ENCODE data around the gene NF1.
"Not testable (repeated sequence)": the region's sequence is repeated elsewhere in the genome, so short reads cannot be mapped to it uniquely, and the experiment has no call there.

Gene NF1

GRCh38 chr17:31281061-31281460, 186.3 kb downstream of the NF1 start:
- Mint-ChIP-seq H3K27ac (no peak overlapping the region), H3K36me3 (peaks cover 4% of the 10 kb centered on the region), H3K4me3 (no peak overlapping the region), H3K27me3 (no peaks in the 10 kb centered on the region), H3K4me1 (no peaks in the 10 kb centered on the region), H3K9me3 (no peaks in the 10 kb centered on the region)
- DNase-seq, result no peak
- CTCF ChIA-PET, result interaction anchor here (1.2 kb wide), 1 partner anchor 92 kb away, joined by 5 read pairs; no protein-coding TSS in a partner anchor

- no peak overlapping the region for H3K27ac Mint-ChIP-seq
- H3K4me3 Mint-ChIP-seq, result no peak overlapping the region
- no peak for DNase-seq
- H3K4me1 Mint-ChIP-seq, result peaks cover 9% of the 10 kb centered on the region
- no peaks in the 10 kb centered on the region for H3K27me3 Mint-ChIP-seq
- CTCF ChIA-PET, result interaction anchor here (0.7 kb wide), 1 partner anchor 233 kb away, joined by 3 read pairs; no protein-coding TSS in a partner anchor
- H3K9me3 Mint-ChIP-seq, result no peaks in the 10 kb centered on the region
- peaks cover 7% of the 10 kb centered on the region for H3K36me3 Mint-ChIP-seq
Measured at GRCh38 chr17:31283841-31284240, 189.1 kb downstream of the NF1 start.

- CTCF ChIA-PET, result interaction anchor here (0.6 kb wide), 1 partner anchor 69 kb away, joined by 4 read pairs; no protein-coding TSS in a partner anchor
- Mint-ChIP-seq H3K36me3 (peaks cover 7% of the 10 kb centered on the region), H3K27ac (no peak overlapping the region), H3K9me3 (no peaks in the 10 kb centered on the region), H3K4me3 (no peak overlapping the region), H3K27me3 (no peaks in the 10 kb centered on the region), H3K4me1 (peaks cover 16% of the 10 kb centered on the region)
- no peak for DNase-seq
Measured at GRCh38 chr17:31286587-31286986, 191.8 kb downstream of the NF1 start.

- DNase-seq, H3K4me3 Mint-ChIP-seq, CTCF ChIA-PET, H3K36me3 Mint-ChIP-seq, H3K27me3 Mint-ChIP-seq, H3K9me3 Mint-ChIP-seq, H3K27ac Mint-ChIP-seq: not testable (repeated sequence)
- H3K4me1 Mint-ChIP-seq, result peaks cover 16% of the 10 kb centered on the region
Measured at GRCh38 chr17:31287932-31288331, 193.2 kb downstream of the NF1 start.

- H3K36me3 Mint-ChIP-seq, result peaks cover 5% of the 10 kb centered on the region
- H3K27me3 Mint-ChIP-seq, result no peaks in the 10 kb centered on the region
- no peaks in the 10 kb centered on the region for H3K9me3 Mint-ChIP-seq
- no peak overlapping the region for H3K4me3 Mint-ChIP-seq
- H3K4me1 Mint-ChIP-seq, result peaks cover 16% of the 10 kb centered on the region
- CTCF ChIA-PET, result interaction anchor here (0.9 kb wide), 1 partner anchor 39 kb away, joined by 3 read pairs; no protein-coding TSS in a partner anchor
- no peak overlapping the region for H3K27ac Mint-ChIP-seq
- DNase-seq, result no peak
Measured at GRCh38 chr17:31289790-31290189, 195.0 kb downstream of the NF1 start.

DNA sequence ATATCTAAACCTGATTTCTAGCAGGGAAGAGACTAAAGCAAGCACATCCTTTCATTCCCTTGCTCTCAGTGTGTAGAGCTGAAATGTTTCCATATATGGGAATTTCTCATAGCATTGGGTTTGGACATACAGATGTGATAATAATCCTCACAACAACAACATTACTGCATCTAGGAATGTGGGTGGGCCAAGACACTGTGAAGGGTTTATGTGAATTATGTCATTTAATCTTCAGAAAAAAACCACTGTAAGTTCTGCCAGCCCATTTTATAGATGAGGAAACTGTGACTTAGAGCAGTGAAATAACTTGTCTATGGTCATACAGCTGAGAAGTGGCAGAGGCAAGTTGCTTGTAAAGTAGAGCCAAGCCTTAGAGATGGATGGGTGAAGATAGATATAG, 197.0 kb downstream of the NF1 start:
- Mint-ChIP-seq H3K4me3 (no peak overlapping the region), H3K4me1 (peaks cover 18% of the 10 kb centered on the region), H3K36me3 (peaks cover 5% of the 10 kb centered on the region), H3K9me3 (no peaks in the 10 kb centered on the region), H3K27ac (no peak overlapping the region), H3K27me3 (no peaks in the 10 kb centered on the region)
- no peak for DNase-seq
- CTCF ChIA-PET, result no interaction called here

DNA sequence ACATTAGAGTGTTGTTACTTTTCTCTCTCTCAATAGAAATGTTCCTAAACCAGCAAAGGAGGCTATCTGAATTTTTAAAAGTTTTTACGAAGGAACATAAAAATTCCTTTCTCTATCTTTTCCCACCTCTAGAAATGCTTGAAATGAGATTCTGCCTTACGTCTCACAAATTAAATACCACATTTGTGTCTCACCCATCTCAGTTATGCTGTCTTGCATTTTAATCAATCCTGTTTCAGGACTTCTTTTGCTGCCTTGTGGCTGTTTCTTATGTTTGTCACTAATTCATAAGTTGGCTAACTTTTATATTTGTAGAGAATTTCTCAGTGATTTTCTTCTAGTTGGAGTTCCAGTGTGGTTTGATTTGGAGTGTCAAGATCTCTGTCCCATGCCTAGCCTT, 198.8 kb downstream of the NF1 start:
- Mint-ChIP-seq H3K27ac (no peak overlapping the region), H3K4me1 (peaks cover 9% of the 10 kb centered on the region), H3K36me3 (no peaks in the 10 kb centered on the region), H3K9me3 (no peaks in the 10 kb centered on the region), H3K27me3 (no peaks in the 10 kb centered on the region), H3K4me3 (no peak overlapping the region)
- no peak for DNase-seq
- CTCF ChIA-PET, result no interaction called here

DNA sequence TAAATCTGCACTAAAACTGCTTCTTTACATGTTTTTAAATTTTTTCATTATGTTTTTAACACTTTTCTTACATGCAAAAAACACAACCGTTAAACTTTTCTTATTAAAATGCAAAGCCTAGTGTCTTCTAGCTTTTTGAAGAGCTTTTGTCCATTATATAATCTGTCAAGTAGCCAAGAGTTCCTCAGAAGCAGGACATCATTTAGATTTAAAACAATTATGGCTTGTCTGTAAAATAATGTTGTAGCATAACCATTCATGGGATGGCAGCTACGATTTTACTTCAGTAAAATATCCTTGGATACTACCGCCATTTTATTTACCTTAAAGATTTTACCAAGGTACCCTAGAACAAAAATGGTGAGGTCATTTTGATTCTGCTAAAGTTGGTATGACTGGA, 199.5 kb downstream of the NF1 start:
- H3K9me3 Mint-ChIP-seq, result no peaks in the 10 kb centered on the region
- H3K4me1 Mint-ChIP-seq, result peaks cover 8% of the 10 kb centered on the region
- no peak overlapping the region for H3K27ac Mint-ChIP-seq
- no peaks in the 10 kb centered on the region for H3K36me3 Mint-ChIP-seq
- no peak for DNase-seq
- CTCF ChIA-PET, result no interaction called here
- no peak overlapping the region for H3K4me3 Mint-ChIP-seq
- no peaks in the 10 kb centered on the region for H3K27me3 Mint-ChIP-seq

DNA sequence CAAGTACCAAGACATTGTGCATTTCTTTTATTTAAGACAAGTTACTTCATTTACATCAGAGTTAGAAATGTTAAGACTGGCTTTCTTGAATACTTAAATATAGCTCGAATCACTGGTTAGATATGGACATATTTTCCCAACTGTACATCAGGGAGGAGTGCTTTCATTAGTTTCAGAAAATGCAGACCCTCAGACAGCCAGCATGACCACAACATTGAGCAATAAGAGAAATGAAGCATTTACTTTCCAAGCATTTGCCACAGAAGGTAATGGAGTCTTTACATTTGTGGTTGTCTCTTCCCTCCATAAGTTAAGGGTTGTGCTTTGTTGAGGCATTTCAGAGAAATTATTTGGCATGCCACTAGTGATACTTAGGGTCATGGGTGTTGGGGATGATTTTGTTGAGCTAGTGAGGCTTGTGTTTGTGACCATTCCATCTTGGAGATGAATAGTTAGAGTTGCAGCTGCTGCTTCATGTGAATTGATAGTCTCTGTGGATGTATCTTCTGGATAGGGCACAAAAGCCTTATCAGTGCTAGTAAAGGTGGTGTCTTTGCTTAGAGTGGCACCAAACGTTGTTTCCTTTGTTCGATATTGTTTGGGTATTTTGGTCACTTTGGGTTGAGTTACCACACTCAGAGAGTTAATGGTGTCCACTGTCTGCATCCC, 200.2 kb downstream of the NF1 start:
- H3K36me3 Mint-ChIP-seq, result no peaks in the 10 kb centered on the region
- H3K9me3 Mint-ChIP-seq, result no peaks in the 10 kb centered on the region
- no peaks in the 10 kb centered on the region for H3K27me3 Mint-ChIP-seq
- peaks cover 7% of the 10 kb centered on the region for H3K4me1 Mint-ChIP-seq
- CTCF ChIA-PET, result interaction anchor here (0.7 kb wide), 1 partner anchor 24 kb away, joined by 3 read pairs; no protein-coding TSS in a partner anchor
- DNase-seq, result no peak
- no peak overlapping the region for H3K4me3 Mint-ChIP-seq
- no peak overlapping the region for H3K27ac Mint-ChIP-seq

DNA sequence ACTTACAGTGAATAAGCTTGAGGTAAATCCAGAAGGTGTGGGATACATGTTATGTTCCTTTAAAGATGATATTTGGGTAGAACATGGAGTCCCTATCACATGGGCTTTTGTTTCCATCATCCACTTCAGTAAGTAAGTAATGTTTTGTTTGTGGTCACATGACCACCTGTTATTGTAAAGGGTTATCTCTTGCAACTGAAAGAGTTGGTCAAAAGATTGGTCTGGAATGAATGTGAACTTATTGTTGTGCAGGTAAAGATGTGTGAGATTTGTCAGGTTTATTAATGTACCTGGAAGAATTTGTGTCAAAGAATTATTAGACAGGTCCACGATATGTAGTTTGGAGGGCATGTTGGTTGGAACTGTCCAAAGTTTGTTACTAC, 200.7 kb downstream of the NF1 start:
- Mint-ChIP-seq H3K27ac (no peak overlapping the region), H3K4me3 (no peak overlapping the region), H3K9me3 (no peaks in the 10 kb centered on the region), H3K27me3 (no peaks in the 10 kb centered on the region), H3K4me1 (peaks cover 3% of the 10 kb centered on the region), H3K36me3 (no peaks in the 10 kb centered on the region)
- CTCF ChIA-PET, result interaction anchor here (0.7 kb wide), 1 partner anchor 24 kb away, joined by 3 read pairs; no protein-coding TSS in a partner anchor
- DNase-seq, result no peak

- H3K9me3 Mint-ChIP-seq, result no peaks in the 10 kb centered on the region
- no peak for DNase-seq
- H3K36me3 Mint-ChIP-seq, result peaks cover 1% of the 10 kb centered on the region
- no peak overlapping the region for H3K27ac Mint-ChIP-seq
- peaks cover 3% of the 10 kb centered on the region for H3K4me1 Mint-ChIP-seq
- H3K27me3 Mint-ChIP-seq, result no peaks in the 10 kb centered on the region
- CTCF ChIA-PET, result no interaction called here
- H3K4me3 Mint-ChIP-seq, result no peak overlapping the region
Measured at GRCh38 chr17:31296142-31296541, 201.4 kb downstream of the NF1 start.

DNA sequence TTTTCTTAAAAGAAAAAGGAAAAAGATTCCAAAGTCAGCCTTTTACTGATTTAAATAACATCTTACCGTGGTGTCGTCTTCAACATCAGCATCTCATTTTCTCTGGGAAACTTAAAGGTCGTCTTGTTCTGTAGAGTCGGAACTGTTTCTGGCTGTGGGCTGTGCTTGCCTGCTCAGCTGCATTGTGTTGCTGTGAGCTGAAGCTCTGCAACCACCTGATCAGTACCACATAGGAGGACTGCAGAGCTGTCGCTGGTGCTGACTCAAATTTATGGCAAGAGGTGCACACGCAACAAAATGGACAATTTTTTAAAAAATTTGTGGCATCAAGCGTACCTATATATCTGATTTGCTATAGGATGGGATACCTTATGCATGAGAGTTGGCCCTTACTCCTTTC, 202.3 kb downstream of the NF1 start, which contains the start of gene OMG:
Gene OMG (minus strand): TSS at position 150 of the 400 bp plus-strand sequence. CDS start 908 bp downstream, outside the sequence.
- Mint-ChIP-seq H3K4me3 (no peak within 1 kb of the TSS), H3K9me3 (no peaks in the 10 kb centered on the region), H3K36me3 (peaks cover 9% of the 10 kb centered on the region), H3K27ac (no peak within 1 kb of the TSS), H3K4me1 (peaks cover 3% of the 10 kb centered on the region), H3K27me3 (no peaks in the 10 kb centered on the region)
- CTCF ChIA-PET, result no interaction called here
- DNase-seq, result no peak

DNA sequence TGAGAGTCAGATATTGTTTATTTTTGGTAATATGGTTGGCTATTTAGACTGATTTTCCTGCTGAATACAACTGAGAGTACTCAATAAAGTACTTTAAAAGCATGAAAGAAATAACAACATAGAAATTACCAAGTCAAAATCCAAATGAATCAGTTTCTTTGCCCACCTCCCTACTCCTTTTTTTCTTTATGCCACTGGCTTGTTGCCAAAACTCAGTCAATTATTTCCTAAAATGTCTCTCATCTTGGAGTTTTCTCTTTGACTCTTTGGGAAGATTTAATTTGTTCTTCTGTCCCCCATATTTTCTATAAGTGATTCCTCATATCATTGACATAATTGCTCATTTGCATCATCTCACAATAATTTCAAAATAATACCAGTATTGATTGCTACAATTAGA, 204.8 kb downstream of the NF1 start:
- Mint-ChIP-seq H3K27me3 (no peaks in the 10 kb centered on the region), H3K4me3 (no peak overlapping the region), H3K4me1 (peaks cover 8% of the 10 kb centered on the region), H3K9me3 (no peaks in the 10 kb centered on the region), H3K27ac (no peak overlapping the region), H3K36me3 (peaks cover 30% of the 10 kb centered on the region)
- CTCF ChIA-PET, result no interaction called here
- no peak for DNase-seq

DNA sequence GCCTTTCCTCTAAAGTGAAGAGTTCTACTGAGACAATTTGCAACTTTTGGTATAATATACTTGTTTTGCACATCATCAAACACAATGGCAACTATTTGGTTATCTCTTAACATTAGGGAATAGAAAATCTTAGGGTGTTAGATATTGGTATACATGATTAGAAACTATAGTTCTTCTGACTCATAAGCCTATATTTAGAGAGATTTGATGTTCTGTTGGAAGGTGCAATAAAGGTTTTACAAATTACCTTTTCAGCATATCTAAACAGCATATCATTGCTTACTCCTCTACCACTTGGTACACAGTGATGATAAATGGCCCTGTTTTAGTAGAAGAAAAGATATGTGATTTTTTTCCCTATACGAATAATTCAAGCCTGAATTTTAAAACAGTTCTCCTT, 212.9 kb downstream of the NF1 start:
- DNase-seq, result no peak
- H3K27me3 Mint-ChIP-seq, result no peaks in the 10 kb centered on the region
- H3K36me3 Mint-ChIP-seq, result peaks cover 76% of the 10 kb centered on the region
- H3K4me1 Mint-ChIP-seq, result peaks cover 55% of the 10 kb centered on the region
- H3K4me3 Mint-ChIP-seq, result peak overlapping the region; percentile 88
- H3K27ac Mint-ChIP-seq, result peak overlapping the region; percentile 97
- CTCF ChIA-PET, result interaction anchor here (5.0 kb wide), 1 partner anchor 12 kb away, joined by 23 read pairs; the partner anchor contains the start of gene EVI2A
- peaks cover 3% of the 10 kb centered on the region for H3K9me3 Mint-ChIP-seq
